Mesenchymal stem cell (in vitro differentiated cells and primary cell): ENCODE results near the gene TSPAN32.
A peak's percentile ranks its signal among the peaks of the same experiment; 100 is the strongest.
"Not testable (repeated sequence)": the region's sequence is repeated elsewhere in the genome, so short reads cannot be mapped to it uniquely, and the experiment has no call there.

ENCODE experiments used
- DNase-seq: peaks from one replicate; pipeline ENCODE4 v3.0.0-alpha.2; 2013
- H2AFZ ChIP-seq: one replicate; pipeline ENCODE4 v1.6.1; 2013; ENCODE audit warnings: low read depth, mild to moderate bottlenecking, control low read depth, inconsistent platforms, low read length, moderate library complexity
- H2AK5ac ChIP-seq: 2 replicates; pipeline ENCODE4 v1.6.1; 2013; ENCODE audit warnings: low read length, moderate library complexity, mild to moderate bottlenecking, inconsistent platforms; ENCODE audit not compliant: severe bottlenecking
- H2BK120ac ChIP-seq: one replicate; pipeline ENCODE4 v1.6.1; 2013; ENCODE audit warnings: low read depth, mild to moderate bottlenecking, inconsistent platforms, low read length, moderate library complexity
- H2BK12ac ChIP-seq, 2 experiments: one replicate each; pipeline ENCODE4 v1.6.1; 2013; ENCODE audit warnings: inconsistent platforms in 2 of 2, low read length in 2 of 2, mild to moderate bottlenecking in 2 of 2, moderate library complexity in 2 of 2, control low read depth in 1 of 2
- H2BK15ac ChIP-seq: one replicate; pipeline ENCODE4 v1.6.1; 2013; ENCODE audit warnings: mild to moderate bottlenecking, low read depth, inconsistent platforms; ENCODE audit not compliant: poor library complexity, severe bottlenecking
- H2BK5ac ChIP-seq: 2 replicates; pipeline ENCODE4 v1.6.1; 2013; ENCODE audit warnings: low read depth, mild to moderate bottlenecking, low read length, control low read depth, inconsistent platforms; ENCODE audit not compliant: poor library complexity, severe bottlenecking
- H3K14ac ChIP-seq, 2 experiments: one replicate each; pipeline ENCODE4 v1.6.1; 2013; ENCODE audit warnings: inconsistent platforms in 2 of 2, low read length in 2 of 2, control low read depth in 1 of 2, mild to moderate bottlenecking in 1 of 2, moderate library complexity in 1 of 2
- H3K18ac ChIP-seq, 2 experiments: one replicate each; pipeline ENCODE4 v1.6.1; 2013; ENCODE audit warnings: inconsistent platforms in 2 of 2, low read length in 2 of 2, control low read depth in 1 of 2, low read depth in 1 of 2, mild to moderate bottlenecking in 1 of 2
- H3K23ac ChIP-seq, 2 experiments: one replicate each; pipeline ENCODE4 v1.6.1; 2013; ENCODE audit warnings: inconsistent platforms in 2 of 2, low read length in 2 of 2, mild to moderate bottlenecking in 2 of 2, moderate library complexity in 2 of 2, control low read depth in 1 of 2
- H3K27ac ChIP-seq: 2 replicates; pipeline ENCODE4 v1.5.1; 2013; ENCODE audit warnings: mild to moderate bottlenecking, moderate library complexity, low read length, control low read depth, inconsistent platforms; ENCODE audit not compliant: poor library complexity, severe bottlenecking
- H3K27me3 ChIP-seq, 2 experiments: 2 replicates each; pipeline versions ENCODE4 v1.6.1 to v1.7.0; 2013; ENCODE audit warnings: low read length in 2 of 2, mild to moderate bottlenecking in 2 of 2, moderate library complexity in 2 of 2, control low read depth in 1 of 2, inconsistent platforms in 1 of 2; ENCODE audit not compliant: control insufficient read depth in 1 of 2, insufficient read depth in 1 of 2
- H3K36me3 ChIP-seq, 2 experiments: 2 replicates each; pipeline versions ENCODE4 v1.6.1 to v1.7.0; 2013; ENCODE audit warnings: low read length in 2 of 2, control low read depth in 1 of 2, inconsistent platforms in 1 of 2, low read depth in 1 of 2, mild to moderate bottlenecking in 1 of 2; ENCODE audit not compliant: insufficient read depth in 2 of 2, control insufficient read depth in 1 of 2
- H3K4ac ChIP-seq, 2 experiments: one replicate each; pipeline ENCODE4 v1.6.1; 2013; ENCODE audit warnings: inconsistent platforms in 2 of 2, low read length in 2 of 2, mild to moderate bottlenecking in 2 of 2, moderate library complexity in 2 of 2, control low read depth in 1 of 2, low read depth in 1 of 2
- H3K4me1 ChIP-seq: 2 replicates; pipeline ENCODE4 v1.6.1; 2013; ENCODE audit warnings: low read depth, low read length, control low read depth; ENCODE audit not compliant: control insufficient read depth, insufficient read depth
- H3K4me2 ChIP-seq: 2 replicates; pipeline ENCODE4 v1.6.1; 2013; ENCODE audit warnings: low read length, mild to moderate bottlenecking, inconsistent platforms; ENCODE audit not compliant: poor library complexity, severe bottlenecking
- H3K4me3 ChIP-seq, 2 experiments: 2 replicates each; pipeline versions ENCODE4 v1.5.1 to v1.7.0; 2013; ENCODE audit warnings: low read length in 2 of 2, mild to moderate bottlenecking in 2 of 2, control low read depth in 1 of 2, low read depth in 1 of 2; ENCODE audit not compliant: insufficient read depth in 1 of 2
- H3K79me1 ChIP-seq: replicated peaks from 2 replicates; pipeline ENCODE4 v1.6.1; 2013; ENCODE audit warnings: mild to moderate bottlenecking, control low read depth, low read length, inconsistent platforms; ENCODE audit not compliant: poor library complexity, severe bottlenecking
- H3K9ac ChIP-seq: 2 replicates; pipeline ENCODE4 v1.7.0; 2013; ENCODE audit warnings: mild to moderate bottlenecking, low read length, moderate library complexity
- H3K9me3 ChIP-seq: 2 replicates; pipeline ENCODE4 v1.7.0; 2013; ENCODE audit warnings: mild to moderate bottlenecking, low read length; ENCODE audit not compliant: control insufficient read depth
- H4K8ac ChIP-seq: one replicate; pipeline ENCODE4 v1.6.1; 2013; ENCODE audit warnings: inconsistent platforms, mild to moderate bottlenecking, low read length, moderate library complexity
- H4K91ac ChIP-seq: one replicate; pipeline ENCODE4 v1.6.1; 2013; ENCODE audit warnings: mild to moderate bottlenecking, low read length, inconsistent platforms
- WGBS: methylation state at CpG from one replicate; pipeline ENCODE4 v1.1.7; 2013; ENCODE audit warnings: mixed read lengths; 5-methylcytosine and 5-hydroxymethylcytosine counted together

The TSPAN32 gene

GRCh38 chr11:2364386-2364785, 62.6 kb downstream of the TSPAN32 start:
- not testable (repeated sequence) for H2AFZ ChIP-seq, H3K4me2 ChIP-seq, H3K18ac ChIP-seq, DNase-seq, H2BK5ac ChIP-seq, H2AK5ac ChIP-seq, H4K8ac ChIP-seq, H3K23ac ChIP-seq, H2BK15ac ChIP-seq, H2BK12ac ChIP-seq, H4K91ac ChIP-seq, H3K9me3 ChIP-seq, H3K36me3 ChIP-seq, H3K4me1 ChIP-seq, H3K4ac ChIP-seq, H3K4me3 ChIP-seq, H3K79me1 ChIP-seq, H2BK120ac ChIP-seq, H3K27ac ChIP-seq, H3K9ac ChIP-seq, H3K14ac ChIP-seq
- H3K27me3 ChIP-seq = peaks cover 0 to 10% of the 10 kb centered on the region in 2 experiments
- 88% methylated on average over 12 of the region's 12 CpGs for WGBS

DNA sequence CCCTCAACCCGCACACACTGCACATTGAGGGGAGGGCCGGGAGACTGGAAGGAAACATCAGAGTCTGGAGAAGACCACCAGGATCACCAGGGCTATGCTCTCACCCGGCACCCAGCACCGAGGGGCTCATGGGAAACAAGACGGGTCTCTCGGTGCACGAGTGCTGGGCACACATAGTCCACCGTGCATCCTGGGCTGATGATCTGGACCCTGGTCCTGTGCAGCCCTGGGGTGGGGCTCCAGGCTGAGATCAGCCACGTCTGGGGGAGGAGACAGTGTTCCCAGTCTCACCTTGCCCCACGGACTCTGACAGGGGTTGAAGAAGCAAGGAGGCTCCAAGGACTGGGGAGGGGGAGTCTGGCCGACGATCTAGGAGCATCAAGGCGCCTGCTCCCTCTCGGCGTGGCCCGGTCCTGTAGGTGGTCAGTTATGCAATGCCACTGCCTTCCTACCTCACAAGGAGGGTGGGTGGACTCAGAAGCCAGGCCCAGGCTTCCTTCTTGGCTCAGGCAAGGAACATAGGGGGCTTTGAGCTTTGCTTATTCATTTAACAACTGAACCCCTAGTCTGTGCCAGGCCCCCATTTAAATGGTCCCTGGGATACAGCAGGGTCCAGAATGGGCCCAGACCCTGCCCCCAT, 63.9 kb downstream of the TSPAN32 start:
- Histone ChIP-seq H3K9ac (no peak overlapping the region), H3K4me1 (no peaks in the 10 kb centered on the region), H3K14ac (no peak overlapping the region), H3K79me1 (peaks cover 4% of the 10 kb centered on the region), H2AFZ (no peak overlapping the region), H2BK12ac (no peak overlapping the region), H2BK5ac (no peak overlapping the region), H2BK15ac (no peak overlapping the region), H3K4me2 (no peak overlapping the region), H3K4ac (no peak overlapping the region), H4K8ac (no peak overlapping the region), H3K27me3 (peaks cover 0 to 10% of the 10 kb centered on the region in 2 experiments), H3K27ac (no peak overlapping the region), H4K91ac (no peak overlapping the region), H3K18ac (no peak overlapping the region), H3K9me3 (no peaks in the 10 kb centered on the region), H3K23ac (no peak overlapping the region), H2BK120ac (no peak overlapping the region), H3K36me3 (peaks cover 0 to 3% of the 10 kb centered on the region in 2 experiments), H2AK5ac (no peak overlapping the region), H3K4me3 (no peak overlapping the region)
- no peak for DNase-seq
- 85% methylated on average over 16 of the region's 16 CpGs for WGBS

DNA sequence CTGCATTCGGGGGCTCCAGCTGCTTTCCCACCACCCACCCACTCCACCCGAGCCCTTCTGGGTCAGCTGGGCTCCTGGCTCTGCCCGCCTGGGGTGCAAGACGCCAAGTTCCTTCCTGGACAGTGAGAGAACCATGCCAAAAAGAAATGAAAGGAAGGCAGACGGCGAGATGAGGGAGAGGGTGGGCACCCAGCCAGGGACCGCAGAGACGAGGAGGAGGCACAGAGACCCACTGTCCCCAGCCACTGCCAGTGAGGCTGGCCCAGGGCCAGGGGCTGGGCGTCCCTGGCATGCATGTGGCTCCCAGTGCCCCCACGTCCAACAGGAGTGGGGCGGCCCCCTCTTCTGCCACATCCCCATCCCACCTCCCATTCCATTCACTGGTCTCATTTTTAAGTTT, 64.5 kb downstream of the TSPAN32 start:
- Histone ChIP-seq H3K4me2 (no peak overlapping the region), H2BK5ac (no peak overlapping the region), H2AK5ac (no peak overlapping the region), H3K23ac (no peak overlapping the region), H3K4me1 (no peaks in the 10 kb centered on the region), H3K4ac (no peak overlapping the region), H3K9me3 (no peaks in the 10 kb centered on the region), H2AFZ (no peak overlapping the region), H3K27ac (no peak overlapping the region), H3K14ac (no peak overlapping the region), H4K8ac (no peak overlapping the region), H3K27me3 (peaks cover 0 to 10% of the 10 kb centered on the region in 2 experiments), H2BK15ac (no peak overlapping the region), H3K79me1 (peaks cover 4% of the 10 kb centered on the region), H3K9ac (no peak overlapping the region), H3K36me3 (peaks cover 0 to 3% of the 10 kb centered on the region in 2 experiments), H2BK12ac (no peak overlapping the region), H4K91ac (no peak overlapping the region), H2BK120ac (no peak overlapping the region), H3K18ac (no peak overlapping the region), H3K4me3 (peak overlapping the region in 1 of 2 experiments; percentile 20)
- DNase-seq = no peak
- 85% methylated on average over 10 of the region's 11 CpGs for WGBS

- H3K9me3 ChIP-seq = no peaks in the 10 kb centered on the region
- H3K14ac ChIP-seq = no peak overlapping the region
- 89% methylated on average over 7 of the region's 7 CpGs for WGBS
- no peak overlapping the region for H3K9ac ChIP-seq
- peaks cover 4% of the 10 kb centered on the region for H3K79me1 ChIP-seq
- H2AK5ac ChIP-seq = no peak overlapping the region
- no peak overlapping the region for H2BK12ac ChIP-seq
- H2BK5ac ChIP-seq = no peak overlapping the region
- peaks cover 0 to 3% of the 10 kb centered on the region in 2 experiments for H3K36me3 ChIP-seq
- no peak overlapping the region for H2BK120ac ChIP-seq
- H4K91ac ChIP-seq = no peak overlapping the region
- no peak overlapping the region for H3K4me2 ChIP-seq
- no peak overlapping the region for H3K18ac ChIP-seq
- H3K27me3 ChIP-seq = peaks cover 0 to 10% of the 10 kb centered on the region in 2 experiments
- H3K4ac ChIP-seq = no peak overlapping the region
- H2BK15ac ChIP-seq = peak overlapping the region; percentile 12
- no peak overlapping the region for H4K8ac ChIP-seq
- H3K4me1 ChIP-seq = no peaks in the 10 kb centered on the region
- no peak for DNase-seq
- no peak overlapping the region for H3K4me3 ChIP-seq
- H3K27ac ChIP-seq = no peak overlapping the region
- H2AFZ ChIP-seq = no peak overlapping the region
- H3K23ac ChIP-seq = no peak overlapping the region
Observed at GRCh38 chr11:2366733-2367132, 64.9 kb downstream of the TSPAN32 start.
